ENCODE data around the gene CCDC174.

Gene CCDC174

GRCh38 chr3:14623569-14624051, 28.0 kb upstream of the CCDC174 start:
- DNase-seq (ENCODE audit: insufficient read length, low spot score) (no peak), FAIRE-seq (no peak)
- TF ChIP-seq TAF1 (IDR thresholded peaks at IDR 0.05; ENCODE audit: low read depth, low read length): no peak

GRCh38 chr3:14624498-14624897, 27.1 kb upstream of the CCDC174 start:
- FAIRE-seq: no peak
- no peak for TF ChIP-seq POLR2A (IDR thresholded peaks at IDR 0.05; ENCODE audit: low read depth, low read length)
- no peak for DNase-seq (ENCODE audit: insufficient read length, low spot score)

GRCh38 chr3:14625443-14625842, 26.1 kb upstream of the CCDC174 start:
- no peak for TF ChIP-seq SPI1 (IDR thresholded peaks at IDR 0.05; ENCODE audit: low read depth, low read length)
- no peak for TF ChIP-seq POLR2A (IDR thresholded peaks at IDR 0.05; ENCODE audit: low read depth, low read length)
- TF ChIP-seq PAX5 (IDR thresholded peaks at IDR 0.05; ENCODE audit: insufficient read depth, low read length, severe bottlenecking): no peak
- no peak for TF ChIP-seq POU2F2 (IDR thresholded peaks at IDR 0.05; ENCODE audit: low read depth, low read length)
- no peak for TF ChIP-seq POLR2AphosphoS5 (IDR thresholded peaks at IDR 0.05; ENCODE audit: low read depth, low read length)
- TF ChIP-seq TAF1 (IDR thresholded peaks at IDR 0.05; ENCODE audit: low read depth, low read length): no peak
- no peak for DNase-seq (ENCODE audit: insufficient read length, low spot score)
- no peak for FAIRE-seq

GRCh38 chr3:14627815-14628214, 23.7 kb upstream of the CCDC174 start:
- no peak for DNase-seq (ENCODE audit: insufficient read length, low spot score)
- FAIRE-seq: no peak
- TF ChIP-seq TAF1 (IDR thresholded peaks at IDR 0.05; ENCODE audit: low read depth, low read length) (no peak), SPI1 (IDR thresholded peaks at IDR 0.05; ENCODE audit: low read depth, low read length) (no peak), POLR2A (IDR thresholded peaks at IDR 0.05; ENCODE audit: low read depth, low read length) (no peak), POLR2AphosphoS5 (IDR thresholded peaks at IDR 0.05; ENCODE audit: low read depth, low read length) (no peak), POU2F2 (IDR thresholded peaks at IDR 0.05; ENCODE audit: low read depth, low read length) (no peak), PAX5 (IDR thresholded peaks at IDR 0.05; ENCODE audit: insufficient read depth, low read length, severe bottlenecking) (no peak)

- FAIRE-seq: no peak
- TF ChIP-seq TAF1 (IDR thresholded peaks at IDR 0.05; ENCODE audit: low read depth, low read length): no peak
- no peak for TF ChIP-seq POLR2A (IDR thresholded peaks at IDR 0.05; ENCODE audit: low read depth, low read length)
- DNase-seq (ENCODE audit: insufficient read length, low spot score): no peak
Measured at GRCh38 chr3:14628406-14628805, 23.2 kb upstream of the CCDC174 start.

- DNase-seq (ENCODE audit: insufficient read length, low spot score) (no peak), FAIRE-seq (no peak)
- TF ChIP-seq SPI1 (IDR thresholded peaks at IDR 0.05; ENCODE audit: low read depth, low read length) (no peak), POLR2A (IDR thresholded peaks at IDR 0.05; ENCODE audit: low read depth, low read length) (no peak), TAF1 (IDR thresholded peaks at IDR 0.05; ENCODE audit: low read depth, low read length) (no peak), POU2F2 (IDR thresholded peaks at IDR 0.05; ENCODE audit: low read depth, low read length) (no peak), POLR2AphosphoS5 (IDR thresholded peaks at IDR 0.05; ENCODE audit: low read depth, low read length) (no peak), PAX5 (IDR thresholded peaks at IDR 0.05; ENCODE audit: insufficient read depth, low read length, severe bottlenecking) (no peak)
Measured at GRCh38 chr3:14630404-14631100, 21.0 kb upstream of the CCDC174 start.

GRCh38 chr3:14631101-14631497, 20.5 kb upstream of the CCDC174 start:
- TF ChIP-seq POLR2AphosphoS5 (IDR thresholded peaks at IDR 0.05; ENCODE audit: low read depth, low read length): no peak
- TF ChIP-seq PAX5 (IDR thresholded peaks at IDR 0.05; ENCODE audit: insufficient read depth, low read length, severe bottlenecking): no peak
- TF ChIP-seq SPI1 (IDR thresholded peaks at IDR 0.05; ENCODE audit: low read depth, low read length): no peak
- TF ChIP-seq POLR2A (IDR thresholded peaks at IDR 0.05; ENCODE audit: low read depth, low read length): no peak
- no peak for DNase-seq (ENCODE audit: insufficient read length, low spot score)
- FAIRE-seq: no peak

- no peak for DNase-seq (ENCODE audit: insufficient read length, low spot score)
- TF ChIP-seq POLR2A (IDR thresholded peaks at IDR 0.05; ENCODE audit: low read depth, low read length) (no peak), POLR2AphosphoS5 (IDR thresholded peaks at IDR 0.05; ENCODE audit: low read depth, low read length) (no peak)
- FAIRE-seq: no peak
Measured at GRCh38 chr3:14631687-14632441, 19.7 kb upstream of the CCDC174 start.

GRCh38 chr3:14632442-14632930, 19.1 kb upstream of the CCDC174 start:
- DNase-seq (ENCODE audit: insufficient read length, low spot score): no peak
- no peak for FAIRE-seq
- TF ChIP-seq POLR2A (IDR thresholded peaks at IDR 0.05; ENCODE audit: low read depth, low read length): no peak
- no peak for TF ChIP-seq POU2F2 (IDR thresholded peaks at IDR 0.05; ENCODE audit: low read depth, low read length)
- no peak for TF ChIP-seq TAF1 (IDR thresholded peaks at IDR 0.05; ENCODE audit: low read depth, low read length)
- TF ChIP-seq POLR2AphosphoS5 (IDR thresholded peaks at IDR 0.05; ENCODE audit: low read depth, low read length): no peak
- no peak for TF ChIP-seq SPI1 (IDR thresholded peaks at IDR 0.05; ENCODE audit: low read depth, low read length)
- no peak for TF ChIP-seq PAX5 (IDR thresholded peaks at IDR 0.05; ENCODE audit: insufficient read depth, low read length, severe bottlenecking)

- no peak for FAIRE-seq
Measured at GRCh38 chr3:14633417-14633816, 18.1 kb upstream of the CCDC174 start.

More at GRCh38 chr3:14633417-14633816, 18.1 kb upstream of the CCDC174 start:
- TF ChIP-seq TAF1 (IDR thresholded peaks at IDR 0.05; ENCODE audit: low read depth, low read length): no peak
- TF ChIP-seq POLR2A (IDR thresholded peaks at IDR 0.05; ENCODE audit: low read depth, low read length): no peak
- TF ChIP-seq SPI1 (IDR thresholded peaks at IDR 0.05; ENCODE audit: low read depth, low read length): no peak
- TF ChIP-seq POU2F2 (IDR thresholded peaks at IDR 0.05; ENCODE audit: low read depth, low read length): no peak
- no peak for TF ChIP-seq POLR2AphosphoS5 (IDR thresholded peaks at IDR 0.05; ENCODE audit: low read depth, low read length)
- no peak for DNase-seq (ENCODE audit: insufficient read length, low spot score)

Data from GM12891 (cell line).